ENCODE data around the gene PTPRN2.

PTPRN2 gene

GRCh38 chr7:157622000-157622399 is 965.6 kb downstream of the PTPRN2 start:
- no peak for DNase-seq (ENCODE audit: low spot score)
- in situ Hi-C loops (cut with MboI; ENCODE audit: low pct_unique_long_range_greater_than_20kb, low sequenced_read_pairs, unreplicated experiment): no loop called here
- no peak for TF ChIP-seq CTCF (IDR thresholded peaks at IDR 0.05; ENCODE audit: extremely low read depth, insufficient read depth, missing control alignments)

- DNase-seq (ENCODE audit: low spot score): no peak
- in situ Hi-C loops (cut with MboI; ENCODE audit: low pct_unique_long_range_greater_than_20kb, low sequenced_read_pairs, unreplicated experiment): no loop called here
- TF ChIP-seq CTCF (IDR thresholded peaks at IDR 0.05; ENCODE audit: extremely low read depth, insufficient read depth, missing control alignments): no peak
Observed at GRCh38 chr7:157621131-157621681, 966.4 kb downstream of the PTPRN2 start.

GRCh38 chr7:157620616-157621015 is 967.0 kb downstream of the PTPRN2 start:
- no peak for DNase-seq (ENCODE audit: low spot score)
- no peak for TF ChIP-seq CTCF (IDR thresholded peaks at IDR 0.05; ENCODE audit: extremely low read depth, insufficient read depth, missing control alignments)
- in situ Hi-C loops (cut with MboI; ENCODE audit: low pct_unique_long_range_greater_than_20kb, low sequenced_read_pairs, unreplicated experiment): no loop called here

- in situ Hi-C loops (cut with MboI; ENCODE audit: low pct_unique_long_range_greater_than_20kb, low sequenced_read_pairs, unreplicated experiment): no loop called here
- no peak for DNase-seq (ENCODE audit: low spot score)
- TF ChIP-seq CTCF (IDR thresholded peaks at IDR 0.05; ENCODE audit: extremely low read depth, insufficient read depth, missing control alignments): no peak
Observed at GRCh38 chr7:157619753-157620525, 967.7 kb downstream of the PTPRN2 start.

- DNase-seq (ENCODE audit: low spot score): no peak
- in situ Hi-C loops (cut with MboI; ENCODE audit: low pct_unique_long_range_greater_than_20kb, low sequenced_read_pairs, unreplicated experiment): no loop called here
- TF ChIP-seq CTCF (IDR thresholded peaks at IDR 0.05; ENCODE audit: extremely low read depth, insufficient read depth, missing control alignments): no peak
Observed at GRCh38 chr7:157618823-157619606, 968.6 kb downstream of the PTPRN2 start.

- no peak for TF ChIP-seq CTCF (IDR thresholded peaks at IDR 0.05; ENCODE audit: extremely low read depth, insufficient read depth, missing control alignments)
- in situ Hi-C loops (cut with MboI; ENCODE audit: low pct_unique_long_range_greater_than_20kb, low sequenced_read_pairs, unreplicated experiment): no loop called here
- DNase-seq (ENCODE audit: low spot score): no peak
Observed at GRCh38 chr7:157618091-157618726, 969.4 kb downstream of the PTPRN2 start.
